Tibial nerve (tissue), 4 donors: Measurements from ENCODE around the gene ZSCAN22. TPM values are rescaled to one million over a fixed set of nuclear protein-coding genes. Genes with fewer than 3 reads are reported as not detected.
A peak's percentile ranks its signal among the peaks of the same experiment; 100 is the strongest.

ENCODE experiments used
- DNase-seq, 2 donors: peaks; one replicate each; pipeline ENCODE4 v3.0.0-alpha.2; 2019; ENCODE audit warnings: low spot score in 2 of 2
- H3K27ac ChIP-seq, 4 donors: fragments of 200-600 bp; sonication (generic) in 3 of 4; one replicate each; pipeline ENCODE4 v1.5.1; 2017 to 2019; ENCODE audit warnings: mild to moderate bottlenecking in 1 of 4
- H3K27me3 ChIP-seq, 2 donors: fragments of 200-600 bp; sonication (generic) in 1 of 2; one replicate each; pipeline versions ENCODE4 v1.5.1 to v1.6.0; 2017 to 2019
- H3K36me3 ChIP-seq, 3 donors: fragments of 200-600 bp; sonication (generic); one replicate each; pipeline ENCODE4 v1.5.1; 2018 to 2019
- H3K4me1 ChIP-seq, 4 donors: fragments of 200-600 bp; sonication (generic) in 3 of 4; one replicate each; pipeline ENCODE4 v1.5.1; 2017 to 2019
- H3K4me3 ChIP-seq, 4 donors: fragments of 200-600 bp; sonication (generic) in 3 of 4; one replicate each; pipeline ENCODE4 v1.5.1; 2017 to 2019; ENCODE audit warnings: mild to moderate bottlenecking in 1 of 4, moderate library complexity in 1 of 4
- H3K9me3 ChIP-seq, 4 donors: fragments of 200-600 bp; sonication (generic) in 3 of 4; one replicate each; pipeline ENCODE4 v1.5.1; 2017 to 2019
- CTCF ChIP-seq, 5 experiments: fragments of 200-600 bp in 3 of 5; fragments of 450-650 bp in 2 of 5; sonication (generic) in 3 of 5; IDR thresholded peaks; one replicate each; pipeline ENCODE4 v1.5.1; 2016 to 2019; ENCODE audit warnings: antibody characterized with exemption in 5 of 5, mild to moderate bottlenecking in 3 of 5, moderate library complexity in 2 of 5
- EP300 ChIP-seq, 2 donors: sonication (generic); formaldehyde crosslinking; IDR thresholded peaks; one replicate each; pipeline ENCODE4 v1.6.1; 2017; ENCODE audit warnings: antibody characterized with exemption in 2 of 2, mild to moderate bottlenecking in 1 of 2
- POLR2A ChIP-seq, 2 donors: fragments of 450-650 bp; IDR thresholded peaks; one replicate each; pipeline ENCODE4 v1.6.1; 2017; ENCODE audit warnings: antibody characterized with exemption in 2 of 2, mild to moderate bottlenecking in 2 of 2, moderate library complexity in 2 of 2
- WGBS, 2 donors: methylation state at CpG; one replicate each; pipeline ENCODE4 v1.1.5; 2018; 5-methylcytosine and 5-hydroxymethylcytosine counted together
- total RNA-seq, 4 donors: library from RNA; depleted of rRNA; stranded (reverse); fragments of >200 nt; gene quantifications; one replicate each; pipeline ENCODE4 v1.1.0, GENCODE V29; 2016

ZSCAN22 gene
- total RNA-seq, 4 donors from 2014 or later, result 2.2 to 4.8 (median 4.2) TPM

DNA sequence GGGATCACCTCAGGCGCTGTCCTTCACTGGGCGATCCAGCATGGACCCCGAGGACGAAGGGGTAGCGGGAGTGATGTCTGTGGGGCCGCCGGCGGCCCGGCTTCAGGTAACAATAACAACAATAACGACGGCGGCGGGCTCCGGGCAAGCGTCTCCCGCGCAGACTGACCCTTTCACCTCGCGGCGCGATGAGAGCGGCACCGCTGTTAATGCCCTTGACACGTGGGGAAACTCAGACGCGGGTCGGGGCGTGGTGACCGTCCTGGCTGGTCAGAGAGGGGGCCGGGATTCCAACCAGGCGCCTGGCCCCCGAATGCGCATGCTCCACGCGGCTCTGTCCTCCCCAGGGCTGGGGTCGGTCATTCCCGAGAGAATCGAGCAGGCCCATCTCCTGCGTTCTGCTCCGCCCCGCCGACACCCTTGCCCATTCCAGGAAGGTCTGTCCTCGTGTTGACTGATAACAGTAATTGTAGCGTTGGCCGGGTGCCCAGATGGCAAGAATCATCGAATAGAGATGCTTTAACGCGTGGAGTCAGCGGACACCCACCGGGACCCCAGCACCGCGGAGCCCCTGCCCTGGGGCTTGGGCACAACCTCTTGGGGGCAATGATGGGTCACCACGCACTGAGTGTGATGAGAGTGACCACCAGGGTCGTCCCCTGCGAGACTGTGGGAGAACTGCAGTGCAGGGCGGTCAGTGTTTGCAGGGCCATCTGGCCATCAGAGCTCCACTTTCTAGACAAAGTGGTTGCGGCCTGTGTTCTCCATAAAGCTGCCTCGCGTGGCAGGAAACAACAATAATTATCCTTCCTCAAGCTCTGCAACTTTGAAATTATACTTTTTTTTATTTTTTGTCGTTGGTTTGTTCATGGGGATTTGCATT, 47.5 kb upstream of the ZSCAN22 start:
- H3K4me3 ChIP-seq, result peak overlapping the region; percentile 83 to 97 (median 90)
- H3K9me3 ChIP-seq, result peaks cover 0 to 73% (median 8%) of the 10 kb centered on the region in 4 donors
- peaks cover 0 to 21% (median 5%) of the 10 kb centered on the region in 4 donors for H3K4me1 ChIP-seq
- H3K27me3 ChIP-seq, result no peaks in the 10 kb centered on the region
- peaks cover 0 to 68% (median 0%) of the 10 kb centered on the region in 3 donors for H3K36me3 ChIP-seq
- WGBS, 2 donors, result 3 to 6% methylated on average over 19 to 20 of the region's 60 CpGs
- peak; percentile 37 to 45 for DNase-seq
- peak overlapping the region; percentile 78 to 93 (median 86) for H3K27ac ChIP-seq
- no peak for TF ChIP-seq CTCF (IDR thresholded peaks at IDR 0.05)
- TF ChIP-seq POLR2A (IDR thresholded peaks at IDR 0.05), result no peak
- TF ChIP-seq EP300 (IDR thresholded peaks at IDR 0.05), result no peak

DNA sequence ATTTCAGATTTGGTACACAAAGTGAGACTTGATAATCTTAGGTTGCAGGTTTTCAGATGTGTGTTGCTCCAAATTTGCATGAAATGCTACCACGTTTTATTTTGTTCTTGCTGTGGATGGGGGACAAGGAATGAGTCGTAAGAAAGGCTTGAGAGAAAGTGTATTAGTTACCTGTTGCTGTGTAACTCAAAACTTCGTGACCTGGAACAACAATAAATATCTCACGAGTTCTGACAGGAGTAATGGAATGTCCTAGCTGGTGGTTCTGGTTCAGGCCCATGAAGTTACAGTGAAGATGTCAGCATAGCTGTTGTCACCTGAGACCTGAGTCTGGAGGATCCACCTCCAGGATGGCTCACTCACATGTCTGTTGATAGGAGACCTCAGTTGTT, 46.9 kb upstream of the ZSCAN22 start:
- no peak for DNase-seq
- peaks cover 0 to 73% (median 7%) of the 10 kb centered on the region in 4 donors for H3K9me3 ChIP-seq
- H3K27ac ChIP-seq, result no peak overlapping the region
- WGBS, 2 donors, result 70 to 73% methylated on average over 4 of the region's 4 CpGs
- H3K4me3 ChIP-seq, result peak overlapping the region; percentile 83 to 97 (median 90)
- no peaks in the 10 kb centered on the region for H3K27me3 ChIP-seq
- TF ChIP-seq POLR2A (IDR thresholded peaks at IDR 0.05), result no peak
- no peak for TF ChIP-seq EP300 (IDR thresholded peaks at IDR 0.05)
- no peak for TF ChIP-seq CTCF (IDR thresholded peaks at IDR 0.05)
- peaks cover 0 to 21% (median 5%) of the 10 kb centered on the region in 4 donors for H3K4me1 ChIP-seq
- H3K36me3 ChIP-seq, result peaks cover 0 to 68% (median 0%) of the 10 kb centered on the region in 3 donors

GRCh38 chr19:58284199-58284598, 42.6 kb upstream of the ZSCAN22 start:
- Histone ChIP-seq H3K4me1 (peaks cover 0 to 15% (median 3%) of the 10 kb centered on the region in 4 donors), H3K4me3 (no peak overlapping the region), H3K27me3 (no peaks in the 10 kb centered on the region), H3K27ac (no peak overlapping the region), H3K36me3 (peaks cover 10 to 89% (median 37%) of the 10 kb centered on the region in 3 donors), H3K9me3 (peaks cover 0 to 88% (median 10%) of the 10 kb centered on the region in 4 donors)
- TF ChIP-seq EP300 (IDR thresholded peaks at IDR 0.05) (no peak), POLR2A (IDR thresholded peaks at IDR 0.05) (no peak), CTCF (IDR thresholded peaks at IDR 0.05) (no peak)
- no peak for DNase-seq
- 93 to 95% methylated on average over 7 of the region's 7 CpGs for WGBS, 2 donors

DNA sequence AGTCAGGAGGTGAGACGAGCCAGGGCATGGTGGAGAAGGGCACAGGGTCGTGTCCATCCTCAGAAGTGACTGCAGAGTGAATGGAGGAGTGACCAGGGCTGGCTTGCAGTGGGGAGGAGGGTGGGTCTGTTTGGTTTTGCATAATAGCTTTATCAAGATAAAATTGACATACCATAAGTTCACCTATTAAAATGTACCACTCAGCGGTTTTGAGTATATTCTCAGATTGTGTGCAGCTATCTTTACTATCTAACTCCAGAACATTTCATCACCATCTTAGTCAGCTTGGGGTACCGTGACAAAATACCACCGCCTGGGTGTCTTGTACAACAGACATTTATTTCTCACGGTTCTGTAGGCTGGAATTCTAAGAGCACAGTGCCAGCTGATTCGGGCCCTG, 34.9 kb upstream of the ZSCAN22 start:
- Histone ChIP-seq H3K27me3 (no peaks in the 10 kb centered on the region), H3K9me3 (peaks cover 0 to 94% (median 41%) of the 10 kb centered on the region in 4 donors), H3K27ac (no peak overlapping the region), H3K4me1 (no peaks in the 10 kb centered on the region), H3K36me3 (peaks cover 16 to 100% (median 64%) of the 10 kb centered on the region in 3 donors), H3K4me3 (no peak overlapping the region)
- TF ChIP-seq POLR2A (IDR thresholded peaks at IDR 0.05), result no peak
- TF ChIP-seq EP300 (IDR thresholded peaks at IDR 0.05), result no peak
- TF ChIP-seq CTCF (IDR thresholded peaks at IDR 0.05), result no peak
- WGBS, 2 donors, result 95 to 96% methylated on average over 7 of the region's 7 CpGs
- no peak for DNase-seq
